Transverse colon (tissue), 4 donors: Measurements from ENCODE around the gene WDR91. TPM values are rescaled to one million over a fixed set of nuclear protein-coding genes. Genes with fewer than 3 reads are reported as not detected.
"Not testable (repeated sequence)": the region's sequence is repeated elsewhere in the genome, so short reads cannot be mapped to it uniquely, and the experiment has no call there.

Source experiments
- DNase-seq: peaks from one replicate; pipeline ENCODE4 v3.0.0-alpha.2; 2019
- H3K27ac ChIP-seq, 4 donors: fragments of 200-600 bp; sonication (generic); 2 replicates each; pipeline ENCODE4 v1.5.1; 2016 to 2018; ENCODE audit warnings: inconsistent platforms in 4 of 4
- H3K27me3 ChIP-seq: fragments of 200-600 bp; sonication (generic); 2 replicates; pipeline ENCODE4 v1.5.1; 2017; ENCODE audit warnings: inconsistent platforms
- H3K36me3 ChIP-seq, 4 donors: fragments of 200-600 bp; sonication (generic); 2 replicates each; pipeline ENCODE4 v1.5.1; 2017 to 2019; ENCODE audit warnings: inconsistent platforms in 4 of 4
- H3K4me1 ChIP-seq, 4 donors: fragments of 200-600 bp; sonication (generic); 2 replicates each; pipeline ENCODE4 v1.5.1; 2017 to 2020; ENCODE audit warnings: inconsistent platforms in 4 of 4
- H3K4me3 ChIP-seq, 4 donors: fragments of 200-600 bp; sonication (generic); 1 replicate in 1 of 4; 2 replicates in 3 of 4; pipeline versions ENCODE4 v1.5.1 to v1.6.1; 2017 to 2019; ENCODE audit warnings: inconsistent platforms in 4 of 4
- H3K9me3 ChIP-seq, 2 donors: fragments of 200-600 bp; sonication (generic); 2 replicates each; pipeline ENCODE4 v1.5.1; 2017 to 2019; ENCODE audit warnings: inconsistent platforms in 2 of 2
- EP300 ChIP-seq: sonication (generic); formaldehyde crosslinking; IDR thresholded peaks from one replicate; pipeline ENCODE4 v1.6.1; 2017; ENCODE audit warnings: antibody characterized with exemption, low read depth
- POLR2A ChIP-seq: fragments of 450-650 bp; IDR thresholded peaks from one replicate; pipeline ENCODE4 v1.6.1; 2016; ENCODE audit warnings: antibody characterized with exemption, mild to moderate bottlenecking, moderate library complexity
- POLR2AphosphoS5 ChIP-seq, 3 donors: sonication (generic); formaldehyde crosslinking; IDR thresholded peaks; one replicate each; pipeline ENCODE4 v1.6.1; 2016; ENCODE audit warnings: antibody characterized with exemption in 3 of 3
- WGBS, 2 donors: methylation state at CpG; one replicate each; pipeline ENCODE4 v1.1.5; 2018; ENCODE audit warnings: low coverage in 1 of 2; 5-methylcytosine and 5-hydroxymethylcytosine counted together
- in situ Hi-C, 4 donors: fragments of 200-750 bp; cut with MboI; loops; one replicate each; pipeline versions ENCODE4 v1.15.0 to v1.15.1; 2017; ENCODE audit warnings: low sequenced_read_pairs in 3 of 4, low pct_ligation_motif_present in 1 of 4, low pct_unique_long_range_greater_than_20kb in 1 of 4
- intact Hi-C: fragments of 100-400 bp; cut with DNase I; formaldehyde crosslinking; loops from one replicate; pipeline ENCODE4 v1.15.1; 2023; ENCODE audit warnings: low total_unique reads
- total RNA-seq, 4 donors: library from RNA; depleted of rRNA; stranded (reverse); fragments of >200 nt; gene quantifications; one replicate each; pipeline ENCODE4 v1.1.0, GENCODE V29; 2016
- TF ChIP-seq, protein P1 (sequence below), 5 experiments: fragments of 200-600 bp in 3 of 5; fragments of 450-650 bp in 2 of 5; sonication (generic) in 3 of 5; IDR thresholded peaks; 1 replicate in 2 of 5; 2 replicates in 3 of 5; pipeline ENCODE4 v1.5.1; 2016 to 2017; ENCODE audit warnings: antibody characterized with exemption in 5 of 5, inconsistent platforms in 3 of 5, mild to moderate bottlenecking in 2 of 5, moderate library complexity in 1 of 5

Gene WDR91
- total RNA-seq, 4 donors from 2014 or later = 6.7 to 19.9 (median 12.6) TPM

DNA sequence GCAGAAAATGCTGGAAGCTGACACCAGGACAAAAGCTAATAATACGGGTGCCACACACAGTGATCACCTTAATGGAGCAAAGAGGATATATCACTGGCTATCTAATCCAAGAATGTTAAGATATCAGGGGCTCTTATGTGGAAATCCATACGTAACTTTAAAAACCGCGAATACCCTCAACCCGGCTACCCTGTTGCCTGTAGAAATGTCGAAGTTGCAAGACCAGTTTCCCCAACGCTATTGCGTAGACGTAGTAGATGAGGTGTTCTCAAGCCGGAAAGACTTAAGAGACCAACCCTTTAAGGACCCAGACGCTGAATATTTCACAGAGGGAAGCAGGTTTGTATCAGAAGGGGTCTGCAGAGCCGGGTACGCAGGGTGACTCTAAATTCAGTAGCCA lies 33.0 kb downstream of the WDR91 start:
- in situ Hi-C loops (loop anchor here in 1 of 4 donors (25.0 kb wide), 1 partner anchor 516 kb away; no protein-coding TSS in a partner anchor), intact Hi-C loops (no loop called here)
- no peak overlapping the region for H3K4me3 ChIP-seq
- peaks cover 0 to 6% (median 0%) of the 10 kb centered on the region in 4 donors for H3K36me3 ChIP-seq
- no peak overlapping the region for H3K27ac ChIP-seq
- TF ChIP-seq POLR2A (no peak), POLR2AphosphoS5 (IDR thresholded peaks at IDR 0.05) (no peak), EP300 (no peak)
- TF ChIP-seq, protein P1, sequence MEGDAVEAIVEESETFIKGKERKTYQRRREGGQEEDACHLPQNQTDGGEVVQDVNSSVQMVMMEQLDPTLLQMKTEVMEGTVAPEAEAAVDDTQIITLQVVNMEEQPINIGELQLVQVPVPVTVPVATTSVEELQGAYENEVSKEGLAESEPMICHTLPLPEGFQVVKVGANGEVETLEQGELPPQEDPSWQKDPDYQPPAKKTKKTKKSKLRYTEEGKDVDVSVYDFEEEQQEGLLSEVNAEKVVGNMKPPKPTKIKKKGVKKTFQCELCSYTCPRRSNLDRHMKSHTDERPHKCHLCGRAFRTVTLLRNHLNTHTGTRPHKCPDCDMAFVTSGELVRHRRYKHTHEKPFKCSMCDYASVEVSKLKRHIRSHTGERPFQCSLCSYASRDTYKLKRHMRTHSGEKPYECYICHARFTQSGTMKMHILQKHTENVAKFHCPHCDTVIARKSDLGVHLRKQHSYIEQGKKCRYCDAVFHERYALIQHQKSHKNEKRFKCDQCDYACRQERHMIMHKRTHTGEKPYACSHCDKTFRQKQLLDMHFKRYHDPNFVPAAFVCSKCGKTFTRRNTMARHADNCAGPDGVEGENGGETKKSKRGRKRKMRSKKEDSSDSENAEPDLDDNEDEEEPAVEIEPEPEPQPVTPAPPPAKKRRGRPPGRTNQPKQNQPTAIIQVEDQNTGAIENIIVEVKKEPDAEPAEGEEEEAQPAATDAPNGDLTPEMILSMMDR (IDR thresholded peaks at IDR 0.05) = no peak
- peaks cover 21 to 30% of the 10 kb centered on the region in 2 donors for H3K9me3 ChIP-seq
- DNase-seq = no peak
- H3K4me1 ChIP-seq = no peaks in the 10 kb centered on the region
- no peaks in the 10 kb centered on the region for H3K27me3 ChIP-seq
- WGBS, 2 donors = 91 to 92% methylated on average over 5 to 13 of the region's 13 CpGs

DNA sequence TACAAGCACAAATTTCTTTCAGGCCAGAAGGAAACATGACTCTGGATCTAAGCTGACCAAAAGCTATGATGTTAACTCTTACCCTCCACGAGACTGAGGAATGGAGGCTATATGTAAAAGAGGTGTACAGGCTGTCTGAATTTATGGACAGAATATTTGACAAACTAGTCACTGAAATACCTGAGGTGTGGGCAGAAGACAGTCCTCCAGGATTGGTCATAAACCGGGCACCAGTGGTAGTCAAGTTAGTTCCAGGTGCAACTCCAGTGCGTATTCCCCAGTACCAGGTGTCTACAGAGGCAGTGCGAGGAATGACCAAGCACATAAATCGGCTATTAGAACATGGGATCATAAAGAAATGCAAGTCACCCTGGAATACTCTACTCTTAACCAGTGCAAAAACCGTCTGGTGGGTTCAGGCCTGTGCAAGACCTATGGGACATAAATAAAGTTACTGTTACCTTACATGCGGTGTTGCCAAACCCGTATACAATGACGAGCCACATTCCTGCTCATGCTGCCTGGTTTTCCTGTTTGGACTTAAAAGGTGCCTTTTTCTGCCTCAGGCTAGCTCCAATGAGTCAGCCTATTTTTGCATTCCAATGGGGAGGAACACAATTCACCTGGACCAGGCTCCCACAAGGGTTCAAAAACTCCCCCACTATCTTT lies 34.2 kb downstream of the WDR91 start:
- H3K36me3 ChIP-seq = peaks cover 0 to 6% (median 0%) of the 10 kb centered on the region in 4 donors
- intact Hi-C loops (no loop called here), in situ Hi-C loops (loop anchor here in 1 of 4 donors (25.0 kb wide), 1 partner anchor 515 kb away; no protein-coding TSS in a partner anchor)
- no peaks in the 10 kb centered on the region for H3K4me1 ChIP-seq
- no peaks in the 10 kb centered on the region for H3K27me3 ChIP-seq
- H3K9me3 ChIP-seq = peaks cover 18 to 25% of the 10 kb centered on the region in 2 donors
- no peak overlapping the region for H3K27ac ChIP-seq
- no peak overlapping the region for H3K4me3 ChIP-seq
- no peak for DNase-seq
- WGBS, 2 donors = 91% methylated on average over 9 of the region's 9 CpGs; no CpG with 5 or more reads in 1 of the 2 donors
- TF ChIP-seq, protein P1 (IDR thresholded peaks at IDR 0.05) = no peak
- TF ChIP-seq POLR2A (no peak), EP300 (no peak), POLR2AphosphoS5 (IDR thresholded peaks at IDR 0.05) (no peak)

DNA sequence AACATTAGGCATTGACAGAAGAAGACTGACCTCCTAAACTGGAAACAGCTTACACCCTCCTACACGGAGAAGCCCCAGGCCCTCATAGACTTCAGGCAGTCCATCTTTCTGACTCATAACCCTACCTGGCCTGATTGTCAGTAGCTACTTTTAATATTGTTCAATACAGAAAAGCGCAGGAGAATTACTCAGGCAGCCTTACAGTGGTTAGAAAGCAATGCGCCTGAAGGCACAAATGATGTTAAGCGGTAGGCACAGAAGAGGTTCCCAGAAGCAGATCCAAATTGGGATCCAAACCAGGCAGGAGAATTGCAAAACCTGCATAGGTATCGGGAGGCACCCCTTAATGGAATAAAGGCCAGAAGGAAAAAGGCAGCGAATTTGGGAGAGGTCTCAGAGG lies 35.4 kb downstream of the WDR91 start:
- no peak for TF ChIP-seq EP300
- TF ChIP-seq, protein P1 (IDR thresholded peaks at IDR 0.05) = no peak
- TF ChIP-seq POLR2AphosphoS5 (IDR thresholded peaks at IDR 0.05) = no peak
- no peak for TF ChIP-seq POLR2A
- no peak for DNase-seq
- Histone ChIP-seq H3K27me3 (no peaks in the 10 kb centered on the region), H3K4me1 (peaks cover 0 to 5% (median under 1%) of the 10 kb centered on the region in 4 donors), H3K4me3 (no peak overlapping the region), H3K9me3 (peaks cover 6 to 12% of the 10 kb centered on the region in 2 donors), H3K27ac (no peak overlapping the region), H3K36me3 (no peaks in the 10 kb centered on the region)
- 80 to 92% methylated on average over 2 to 6 of the region's 6 CpGs for WGBS, 2 donors
- in situ Hi-C loops (loop anchor here in 1 of 4 donors (25.0 kb wide), 1 partner anchor 514 kb away; no protein-coding TSS in a partner anchor), intact Hi-C loops (no loop called here)

DNA sequence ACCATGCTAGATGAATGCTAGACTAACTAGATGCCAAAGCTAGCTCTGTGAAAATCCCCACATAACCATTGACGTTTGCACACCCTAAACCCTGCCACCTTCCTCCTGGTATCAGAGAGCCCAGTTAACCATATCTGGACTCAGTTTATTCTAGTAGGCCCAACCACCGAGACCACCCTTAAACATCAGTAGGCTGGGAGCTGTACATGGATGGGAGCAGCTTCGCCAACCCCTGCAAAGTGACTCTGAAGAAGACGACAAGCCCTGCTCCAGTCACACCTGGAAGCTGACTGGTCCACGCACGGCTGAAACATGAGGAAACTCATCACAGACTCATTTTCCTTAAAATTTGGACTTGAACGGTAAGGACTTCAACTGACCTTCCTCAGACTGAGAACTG lies 36.4 kb downstream of the WDR91 start:
- in situ Hi-C loops (loop anchor here in 3 of 4 donors (25.0 kb wide), 2 partner anchors 488 to 513 kb away; no protein-coding TSS in a partner anchor), intact Hi-C loops (no loop called here)
- H3K27ac ChIP-seq = no peak overlapping the region
- no peaks in the 10 kb centered on the region for H3K36me3 ChIP-seq
- H3K4me1 ChIP-seq = peaks cover 0 to 6% (median 3%) of the 10 kb centered on the region in 4 donors
- DNase-seq = no peak
- no peak overlapping the region for H3K4me3 ChIP-seq
- WGBS, 2 donors = 87 to 89% methylated on average over 3 to 7 of the region's 7 CpGs
- H3K9me3 ChIP-seq = peaks cover 2% of the 10 kb centered on the region in 2 donors
- TF ChIP-seq, protein P1 (IDR thresholded peaks at IDR 0.05) = no peak
- no peak for TF ChIP-seq POLR2A
- TF ChIP-seq EP300 = no peak
- no peak for TF ChIP-seq POLR2AphosphoS5 (IDR thresholded peaks at IDR 0.05)
- H3K27me3 ChIP-seq = no peaks in the 10 kb centered on the region

DNA sequence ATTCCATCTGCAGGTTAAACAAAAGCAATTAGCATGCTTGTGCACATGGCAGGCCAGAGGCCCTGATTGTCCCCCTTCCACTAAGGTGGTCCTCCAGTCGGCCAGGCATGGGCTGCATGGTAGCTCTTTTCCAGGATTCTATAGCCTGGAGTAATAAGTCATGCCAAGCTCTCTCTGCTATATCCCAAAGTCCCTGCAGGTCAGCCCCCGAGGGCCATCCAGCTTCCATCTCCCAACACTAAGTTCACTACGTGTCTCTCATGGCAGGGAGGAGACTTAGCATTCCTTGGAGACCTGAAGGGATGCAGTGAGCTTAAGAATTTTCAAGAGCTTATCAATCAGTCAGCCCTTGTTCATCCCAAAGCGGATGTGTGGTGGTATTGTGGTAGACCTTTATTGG lies 37.4 kb downstream of the WDR91 start:
- H3K4me1 ChIP-seq = peaks cover 7 to 16% (median 13%) of the 10 kb centered on the region in 4 donors
- 77 to 89% methylated on average over 1 to 4 of the region's 4 CpGs for WGBS, 2 donors
- H3K27me3 ChIP-seq, intact Hi-C loops, H3K9me3 ChIP-seq, DNase-seq, H3K27ac ChIP-seq, H3K36me3 ChIP-seq, H3K4me3 ChIP-seq: not testable (repeated sequence)
- in situ Hi-C loops = loop anchor here in 2 of 4 donors (25.0 kb wide), 2 partner anchors 487 to 512 kb away; no protein-coding TSS in a partner anchor

DNA sequence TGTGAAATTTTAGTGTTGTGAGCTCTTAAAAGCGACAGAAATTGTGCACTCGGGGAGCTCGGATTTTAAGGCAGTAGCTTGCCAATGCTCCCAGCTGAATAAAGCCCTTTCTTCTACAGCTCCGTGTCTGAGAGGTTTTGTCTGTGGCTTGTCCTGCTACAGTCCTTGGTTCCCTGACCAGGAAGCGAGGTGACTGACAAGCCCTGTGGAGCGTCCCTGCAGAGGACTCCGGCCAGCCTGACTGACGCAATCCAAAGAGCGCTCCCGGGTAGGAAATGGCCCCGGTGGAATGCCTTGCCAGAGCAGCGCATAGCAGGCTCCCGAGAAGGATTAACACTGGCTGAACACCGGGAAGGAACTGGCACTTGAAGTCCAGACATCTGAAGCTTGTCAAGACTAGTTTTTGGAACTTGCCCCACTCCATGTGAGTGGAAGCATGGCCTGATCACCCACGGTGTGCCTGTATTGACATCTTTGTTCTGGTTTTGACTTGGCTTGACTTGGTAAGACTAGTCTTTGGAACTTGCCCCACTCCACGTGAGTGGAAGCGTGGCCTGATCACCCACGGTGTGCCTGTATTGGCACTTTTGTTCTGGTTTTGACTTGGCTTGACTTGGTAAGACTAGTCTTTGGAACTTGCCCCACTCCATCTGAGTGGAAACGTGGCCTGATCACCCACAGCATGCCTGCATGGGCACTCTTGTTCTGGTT lies 39.6 kb downstream of the WDR91 start:
- not testable (repeated sequence) for H3K9me3 ChIP-seq, H3K27me3 ChIP-seq, H3K36me3 ChIP-seq, H3K4me3 ChIP-seq
- in situ Hi-C loops = loop anchor here in 2 of 4 donors (25.0 kb wide), 2 partner anchors 484 to 509 kb away; no protein-coding TSS in a partner anchor
- Histone ChIP-seq H3K4me1 (peaks cover 13 to 36% (median 25%) of the 10 kb centered on the region in 4 donors), H3K27ac (peak overlapping the region; percentile 92 to 97 (median 96))
- peak; percentile 52 for DNase-seq
- intact Hi-C loops = loop anchor here (2.0 kb wide), 1 partner anchor 183 kb away; no protein-coding TSS in a partner anchor
- 70 to 100% methylated on average over 1 to 19 of the region's 19 CpGs for WGBS, 2 donors
